HG03196 (cell line): ENCODE measurements around the gene SUB1.
A peak's percentile ranks its signal among the peaks of the same experiment; 100 is the strongest.
"Not testable (repeated sequence)": the region's sequence is repeated elsewhere in the genome, so short reads cannot be mapped to it uniquely, and the experiment has no call there.

Experiments
- ATAC-seq: cut with Tn5 transposase; IDR thresholded peaks from one replicate; pipeline ENCODE4 v1.9.1; 2021; ENCODE audit not compliant: unreplicated experiment

The SUB1 gene

GRCh38 chr5:32565145-32565544 lies 20.2 kb upstream of the SUB1 start:
- no peak for ATAC-seq

- no peak for ATAC-seq
These were observed 18.8 kb upstream of the SUB1 start for GRCh38 chr5:32566319-32567111.

GRCh38 chr5:32571128-32571527 lies 14.2 kb upstream of the SUB1 start:
- no peak for ATAC-seq

- peak; percentile 91 for ATAC-seq
These were observed 12.4 kb upstream of the SUB1 start for GRCh38 chr5:32572778-32573480.

GRCh38 chr5:32573481-32573854 lies 11.9 kb upstream of the SUB1 start:
- ATAC-seq: not testable (repeated sequence)

GRCh38 chr5:32574540-32575175 lies 10.7 kb upstream of the SUB1 start:
- ATAC-seq: no peak

- no peak for ATAC-seq
These were observed 7.0 kb upstream of the SUB1 start for GRCh38 chr5:32578363-32578762.

- ATAC-seq: no peak
These were observed 6.6 kb upstream of the SUB1 start for GRCh38 chr5:32578764-32579163.

GRCh38 chr5:32581010-32581785 lies 4.2 kb upstream of the SUB1 start:
- ATAC-seq: no peak

GRCh38 chr5:32583582-32584232 lies 1.6 kb upstream of the SUB1 start:
- ATAC-seq: peak; percentile 73

GRCh38 chr5:32584646-32585045 lies 711 bp upstream of the SUB1 start:
- ATAC-seq: no peak

GRCh38 chr5:32585122-32585445 lies 273 bp upstream of the SUB1 start:
- no peak for ATAC-seq

- ATAC-seq: no peak
These were observed 881 bp downstream of the SUB1 start for GRCh38 chr5:32586276-32586599.

GRCh38 chr5:32587067-32587551 lies 1.8 kb downstream of the SUB1 start:
- no peak for ATAC-seq

- no peak for ATAC-seq
These were observed 4.1 kb downstream of the SUB1 start for GRCh38 chr5:32589416-32589815.

GRCh38 chr5:32589942-32590869 lies 4.8 kb downstream of the SUB1 start:
- no peak for ATAC-seq

- no peak for ATAC-seq
These were observed 9.8 kb downstream of the SUB1 start for GRCh38 chr5:32595118-32595517.

- no peak for ATAC-seq
These were observed 11.8 kb downstream of the SUB1 start for GRCh38 chr5:32597041-32597629.

GRCh38 chr5:32598260-32598937 lies 13.0 kb downstream of the SUB1 start:
- no peak for ATAC-seq
